Psoas muscle (tissue), 8 donors: Measurements from ENCODE around the gene DDIT4. TPM values are rescaled to one million over a fixed set of nuclear protein-coding genes. Genes with fewer than 3 reads are reported as not detected.
"Not testable (repeated sequence)": the region's sequence is repeated elsewhere in the genome, so short reads cannot be mapped to it uniquely, and the experiment has no call there.

Experiments used
- ATAC-seq, 4 donors: fragments of 200-7000 bp; cut with Tn5 transposase; one replicate each; pipeline ENCODE4 v1.9.1; 2020; ENCODE audit warnings: moderate library complexity in 3 of 4, mild to moderate bottlenecking in 2 of 4
- DNase-seq, 2 donors: peaks; one replicate each; pipeline ENCODE4 v3.0.0-alpha.2; 2020
- H3K27ac ChIP-seq: fragments of 200-600 bp; one replicate; pipeline ENCODE4 v1.8.0; 2022
- H3K27me3 ChIP-seq, 3 donors: fragments of 200-600 bp in 1 of 3; one replicate each; pipeline versions ENCODE4 v1.6.1 to v1.8.0; 2013 to 2022; ENCODE audit warnings: low read length in 2 of 3, mild to moderate bottlenecking in 2 of 3, moderate library complexity in 1 of 3; ENCODE audit not compliant: insufficient read depth in 3 of 3
- H3K36me3 ChIP-seq, 2 donors: fragments of 200-600 bp in 1 of 2; one replicate each; pipeline versions ENCODE4 v1.6.1 to v1.8.0; 2013 to 2022; ENCODE audit warnings: low read depth in 1 of 2, mild to moderate bottlenecking in 1 of 2, moderate library complexity in 1 of 2; ENCODE audit not compliant: insufficient read depth in 1 of 2
- H3K4me1 ChIP-seq: fragments of 200-600 bp; one replicate; pipeline ENCODE4 v1.8.0; 2022
- H3K4me3 ChIP-seq: fragments of 200-600 bp; one replicate; pipeline ENCODE4 v1.8.0; 2022; ENCODE audit warnings: mild to moderate bottlenecking
- H3K9me3 ChIP-seq: fragments of 200-600 bp; one replicate; pipeline ENCODE4 v1.8.0; 2022
- WGBS, 3 donors: extraction: QIAGEN DNeasy Blood & Tissue Kit; methylation state at CpG; one replicate each; pipeline versions ENCODE4 v1.1.6 to v1.1.7; 2013; 5-methylcytosine and 5-hydroxymethylcytosine counted together
- intact Hi-C, 2 donors: fragments of 100-400 bp; cut with DNase I; formaldehyde crosslinking; loops; one replicate each; pipeline versions ENCODE4 v1.11.0 to v1.14.2; 2022
- polyA plus RNA-seq, 3 donors: library from polyadenylated mRNA; stranded (reverse); fragments of 200-250 nt; gene quantifications; one replicate each; pipeline ENCODE4 v1.2.3, GENCODE V29; 2013
- total RNA-seq, 4 donors: library from RNA; stranded (reverse); fragmentation: NEBNext Ultra II Directional in 2 of 4; extraction: Animal tissue kit (Norgen Biotek cat#: 25700) in 2 of 4; gene quantifications; one replicate each; pipeline versions ENCODE4 v1.2.1 to v1.2.4, GENCODE V29; 2021 to 2023
- TF ChIP-seq, protein P1 (sequence below): fragments of 200-600 bp; IDR thresholded peaks from one replicate; pipeline ENCODE4 v1.8.0; 2022; ENCODE audit warnings: antibody characterized with exemption
- donor health status: healthy with polysubstance abuse.
- donor health status: DM: no; HTN: no; CAD: no; lungs with moderate emphysema.
- donor health status: Bipolar disorder and iron deficiency.
- donor health status: healthy.
- donor health status: DM: yes; HTN: yes; CAD: no.
- donor health status: DM: no; HTN: no; CAD: no.
- donor health status: DM: no; HTN: no; CAD: no.
- donor health status: DM: yes; HTN: yes; CAD: no.

Gene DDIT4
- total and polyA plus RNA-seq, 7 donors = 16.1 to 744 (median 114) TPM

DNA sequence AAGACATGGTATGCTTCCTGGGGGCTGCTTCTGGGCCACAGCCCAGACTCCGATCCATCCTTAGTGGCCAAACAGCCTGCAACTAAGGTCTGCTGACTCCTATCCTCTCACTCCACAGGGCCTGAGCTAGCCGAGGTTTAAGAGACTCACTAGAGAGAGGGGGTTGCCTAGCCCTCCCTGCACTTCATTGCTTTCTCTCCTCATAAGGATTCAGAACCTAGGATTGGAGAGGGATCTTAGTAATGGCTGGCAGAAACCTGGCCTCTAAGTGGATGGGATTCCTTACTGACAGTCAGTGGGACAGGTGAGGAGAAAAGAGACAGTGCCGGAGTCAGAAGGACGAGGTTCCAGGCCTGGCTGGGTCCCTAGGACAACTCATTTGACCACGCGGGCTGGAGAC is 8.2 kb upstream of the DDIT4 start:
- Histone ChIP-seq H3K4me3 (no peak overlapping the region), H3K9me3 (no peaks in the 10 kb centered on the region), H3K27ac (no peak overlapping the region), H3K4me1 (peaks cover 9% of the 10 kb centered on the region), H3K36me3 (no peaks in the 10 kb centered on the region), H3K27me3 (no peaks in the 10 kb centered on the region)
- DNase-seq (no peak), ATAC-seq (no peak)
- 72 to 81% (median 78%) methylated on average over 6 of the region's 6 CpGs for WGBS, 3 donors
- TF ChIP-seq, protein P1, sequence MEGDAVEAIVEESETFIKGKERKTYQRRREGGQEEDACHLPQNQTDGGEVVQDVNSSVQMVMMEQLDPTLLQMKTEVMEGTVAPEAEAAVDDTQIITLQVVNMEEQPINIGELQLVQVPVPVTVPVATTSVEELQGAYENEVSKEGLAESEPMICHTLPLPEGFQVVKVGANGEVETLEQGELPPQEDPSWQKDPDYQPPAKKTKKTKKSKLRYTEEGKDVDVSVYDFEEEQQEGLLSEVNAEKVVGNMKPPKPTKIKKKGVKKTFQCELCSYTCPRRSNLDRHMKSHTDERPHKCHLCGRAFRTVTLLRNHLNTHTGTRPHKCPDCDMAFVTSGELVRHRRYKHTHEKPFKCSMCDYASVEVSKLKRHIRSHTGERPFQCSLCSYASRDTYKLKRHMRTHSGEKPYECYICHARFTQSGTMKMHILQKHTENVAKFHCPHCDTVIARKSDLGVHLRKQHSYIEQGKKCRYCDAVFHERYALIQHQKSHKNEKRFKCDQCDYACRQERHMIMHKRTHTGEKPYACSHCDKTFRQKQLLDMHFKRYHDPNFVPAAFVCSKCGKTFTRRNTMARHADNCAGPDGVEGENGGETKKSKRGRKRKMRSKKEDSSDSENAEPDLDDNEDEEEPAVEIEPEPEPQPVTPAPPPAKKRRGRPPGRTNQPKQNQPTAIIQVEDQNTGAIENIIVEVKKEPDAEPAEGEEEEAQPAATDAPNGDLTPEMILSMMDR = no peak
- intact Hi-C loops = no loop called here

DNA sequence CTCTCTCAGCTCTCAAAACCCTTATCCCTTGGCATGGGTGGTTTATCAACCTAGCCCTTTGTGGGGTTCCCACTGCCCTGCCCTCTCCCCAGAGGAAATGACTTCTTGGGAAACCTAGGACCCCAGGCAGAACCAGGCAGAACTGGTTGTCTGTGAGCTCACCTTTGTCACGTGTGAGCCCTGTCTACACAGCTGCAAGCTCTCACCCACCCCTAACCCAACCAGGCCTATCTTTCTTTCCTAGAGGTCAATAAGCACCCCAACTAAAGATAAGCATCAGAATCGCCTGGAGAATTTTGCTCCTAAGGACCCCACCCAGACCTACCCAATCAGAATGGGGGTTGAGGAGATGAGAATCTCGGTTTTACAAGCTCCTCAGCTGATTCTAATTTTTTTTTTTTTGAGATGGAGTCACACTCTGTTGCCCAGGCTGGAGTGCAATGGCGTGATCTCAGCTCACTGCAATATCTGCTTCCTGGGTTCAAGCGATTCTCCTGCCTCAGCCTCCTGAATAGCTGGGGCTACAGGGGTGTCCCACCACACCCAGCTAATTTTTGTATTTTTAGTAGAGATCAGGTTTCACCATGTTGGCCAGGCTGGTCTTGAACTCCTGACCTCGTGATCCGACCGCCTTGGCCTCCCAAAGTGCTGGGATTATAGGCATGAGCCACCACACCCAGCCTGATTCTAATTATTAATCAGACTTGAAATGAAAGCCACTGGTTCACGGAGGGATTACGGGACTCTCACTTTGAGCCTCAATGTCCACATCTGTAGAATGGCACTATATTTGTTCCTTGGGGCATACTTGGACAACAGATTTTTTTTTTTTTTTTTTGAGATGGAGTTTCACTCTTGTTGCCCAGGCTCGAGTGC is 7.5 kb upstream of the DDIT4 start:
- TF ChIP-seq, protein P1 = no peak
- H3K36me3 ChIP-seq = no peaks in the 10 kb centered on the region
- DNase-seq = no peak

DNA sequence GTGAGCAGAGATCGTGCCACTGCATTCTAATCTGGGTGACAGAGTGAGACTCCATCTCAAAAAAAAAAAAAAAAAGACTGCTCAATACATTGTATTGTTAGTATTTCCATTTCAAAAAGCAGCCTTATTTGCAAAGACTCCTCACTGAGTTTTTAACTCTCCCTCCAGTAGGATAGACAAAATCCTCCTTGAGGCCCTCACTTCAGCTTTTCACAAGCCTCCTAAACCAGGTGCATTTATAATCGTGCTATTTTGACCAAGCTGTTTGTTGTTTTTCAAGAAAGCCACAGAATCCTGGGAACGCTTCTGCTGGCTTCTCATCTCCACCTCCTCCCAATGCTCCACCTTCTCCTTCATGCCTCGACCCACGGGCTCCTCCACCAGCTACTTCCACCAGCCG is 6.3 kb upstream of the DDIT4 start:
- Histone ChIP-seq H3K36me3 (no peaks in the 10 kb centered on the region), H3K27me3 (no peaks in the 10 kb centered on the region), H3K9me3 (no peaks in the 10 kb centered on the region), H3K4me3 (no peak overlapping the region), H3K4me1 (peaks cover 4% of the 10 kb centered on the region), H3K27ac (no peak overlapping the region)
- DNase-seq = no peak
- intact Hi-C loops = no loop called here
- 84 to 90% (median 88%) methylated on average over 6 of the region's 6 CpGs for WGBS, 3 donors
- TF ChIP-seq, protein P1 = no peak
- ATAC-seq = no peak

More for the DNA sequence above, 7.5 kb upstream of the DDIT4 start:
- no peak for ATAC-seq
- 85 to 92% (median 88%) methylated on average over 11 of the region's 11 CpGs for WGBS, 3 donors
- H3K4me1 ChIP-seq = peaks cover 7% of the 10 kb centered on the region
- H3K27me3 ChIP-seq = no peaks in the 10 kb centered on the region
- no peak overlapping the region for H3K4me3 ChIP-seq
- no peak overlapping the region for H3K27ac ChIP-seq
- intact Hi-C loops = no loop called here
- no peaks in the 10 kb centered on the region for H3K9me3 ChIP-seq

DNA sequence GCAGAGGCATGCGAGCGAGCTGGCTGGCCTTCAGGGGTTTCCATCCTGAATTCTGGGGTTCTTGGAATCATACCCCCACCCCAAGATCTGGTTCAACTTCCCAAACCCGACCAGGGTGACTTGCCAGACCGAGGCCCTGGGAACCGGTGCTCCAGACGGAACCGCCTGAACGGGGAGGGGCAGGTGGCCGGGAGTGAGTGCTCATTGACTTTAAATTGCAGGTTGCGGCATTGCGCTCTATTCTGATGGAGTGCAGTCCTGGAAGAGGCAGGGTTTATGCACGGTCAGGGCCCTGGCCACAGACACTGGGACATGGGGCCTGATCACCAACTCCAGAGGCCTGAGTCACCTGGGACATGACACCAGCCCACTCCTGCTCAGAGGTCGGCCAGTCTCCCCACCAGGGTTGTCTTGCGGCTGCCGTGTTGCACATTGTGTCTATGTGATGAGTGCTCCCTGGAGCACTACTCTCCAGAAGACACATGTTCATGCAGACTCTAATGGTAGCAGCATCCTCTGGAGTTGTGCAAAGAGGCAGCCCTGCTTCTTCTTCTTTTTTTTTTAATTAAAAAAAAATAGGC is 5.8 kb upstream of the DDIT4 start:
- no peak overlapping the region for H3K27ac ChIP-seq
- DNase-seq (no peak), ATAC-seq (no peak)
- H3K4me3 ChIP-seq = no peak overlapping the region
- intact Hi-C loops = no loop called here
- H3K27me3 ChIP-seq = no peaks in the 10 kb centered on the region
- peaks cover 9% of the 10 kb centered on the region for H3K4me1 ChIP-seq
- no peaks in the 10 kb centered on the region for H3K36me3 ChIP-seq
- WGBS, 3 donors = 93 to 98% (median 93%) methylated on average over 15 of the region's 15 CpGs
- H3K9me3 ChIP-seq = no peaks in the 10 kb centered on the region
- TF ChIP-seq, protein P1 = no peak

DNA sequence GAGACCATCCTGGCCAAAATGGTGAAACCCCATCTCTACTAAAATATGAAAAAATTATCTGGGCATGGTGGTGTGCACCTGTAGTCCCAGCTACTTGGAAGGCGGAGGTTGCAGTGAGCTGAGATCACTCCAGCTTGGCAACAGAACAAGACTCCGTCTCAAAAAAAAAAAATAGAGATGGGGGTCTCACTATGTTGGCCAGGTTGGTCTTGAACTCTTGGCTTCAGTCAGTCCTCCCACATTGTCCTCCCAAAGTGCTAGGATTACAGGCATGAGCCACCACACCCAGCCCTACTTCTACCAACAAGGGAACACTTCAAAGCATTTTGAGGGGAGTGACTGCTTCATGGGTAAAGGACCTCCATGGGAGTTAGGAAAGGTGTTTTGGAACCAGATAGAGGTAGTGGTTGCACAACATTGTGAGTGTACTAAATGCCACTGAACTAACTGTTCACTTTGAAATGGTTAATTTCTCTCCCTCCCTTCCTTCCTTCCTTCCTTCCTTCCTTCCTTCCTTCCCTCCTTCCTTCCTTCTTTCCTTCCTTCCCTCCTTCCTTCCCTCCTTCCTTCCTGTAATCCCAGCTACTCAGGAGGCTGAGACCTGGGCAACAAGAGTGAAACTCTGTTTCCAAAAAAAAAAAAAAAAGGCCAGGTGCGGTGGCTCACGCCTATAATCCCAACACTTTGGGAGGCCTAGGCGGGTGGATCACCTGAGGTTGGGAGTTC is 5.1 kb upstream of the DDIT4 start:
- WGBS, 3 donors = 92 to 94% (median 94%) methylated on average over 5 of the region's 5 CpGs
- H3K36me3 ChIP-seq, ATAC-seq, H3K4me3 ChIP-seq, DNase-seq, H3K27me3 ChIP-seq, H3K9me3 ChIP-seq, H3K27ac ChIP-seq, intact Hi-C loops: not testable (repeated sequence)
- peaks cover 12% of the 10 kb centered on the region for H3K4me1 ChIP-seq
